ENCODE measurements around the gene NUPR1. TPM values are rescaled to one million over a fixed set of nuclear protein-coding genes. Genes with fewer than 3 reads are reported as not detected.
A peak's percentile ranks its signal among the peaks of the same experiment; 100 is the strongest.

The NUPR1 gene
- total and polyA plus RNA-seq, 2 of the 13 experiments (the other 11 are each of a cell fraction or from before 2014, with no cell fraction given), result 18.0 to 25.6 TPM

DNA sequence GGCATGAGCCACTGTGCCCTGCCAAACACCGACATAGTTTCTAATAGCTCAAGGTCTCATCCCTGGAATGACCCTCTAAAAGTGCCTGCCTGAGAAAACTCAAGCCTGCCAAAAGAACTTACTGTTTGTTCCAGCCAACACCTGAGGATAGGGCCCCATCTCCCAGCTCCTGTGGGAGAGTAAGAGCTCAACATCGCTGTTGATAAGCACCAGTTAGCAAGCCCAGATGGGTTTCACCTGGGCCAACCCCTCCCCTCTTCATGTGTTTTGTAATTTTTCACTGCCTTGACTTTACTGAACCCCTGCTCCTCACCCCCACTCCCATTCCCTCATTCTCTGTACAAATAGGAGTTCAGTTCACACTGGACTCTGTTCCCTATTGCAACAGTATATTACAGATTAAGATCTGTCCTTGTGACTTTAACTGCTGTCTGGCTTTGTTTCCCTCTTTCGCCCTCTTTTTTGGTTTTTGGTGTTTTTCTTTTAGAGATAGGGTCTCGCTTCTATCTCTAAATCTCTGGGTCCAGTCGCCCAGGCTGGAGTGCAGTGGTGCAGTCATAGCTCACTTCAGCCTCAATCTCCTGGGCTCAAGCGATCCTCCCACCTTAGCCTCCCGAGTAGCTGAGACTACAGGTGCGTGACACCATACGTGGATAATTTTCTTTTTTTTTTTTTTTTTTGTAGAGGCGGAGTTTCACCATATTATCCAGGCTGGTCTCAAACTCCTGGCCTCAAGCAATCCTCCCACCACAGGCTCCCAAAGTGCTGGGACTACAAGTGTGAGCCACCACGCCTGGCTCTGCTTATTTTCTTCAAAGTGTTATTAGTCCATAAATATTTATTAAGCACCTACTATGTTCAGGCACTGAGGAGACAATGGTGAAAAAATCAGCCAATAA, 12.3 kb downstream of the NUPR1 start (continued):
- peak; percentile 66; the same call in 1 of the 2 replicates for TF ChIP-seq ZNF142 (CRISPR knock-in tag; IDR thresholded peaks at IDR 0.05)
- no peak for TF ChIP-seq ZNF484 (CRISPR knock-in tag; IDR thresholded peaks at IDR 0.05; ENCODE audit: borderline replicate concordance, low read depth)
- TF ChIP-seq ZNF572 (CRISPR knock-in tag; IDR thresholded peaks at IDR 0.05), result no peak
- no peak for TF ChIP-seq NFE2L2 (IDR thresholded peaks at IDR 0.05; ENCODE audit: low read length)
- TF ChIP-seq HNRNPLL (IDR thresholded peaks at IDR 0.05; ENCODE audit: low read depth, low read length, poor library complexity, severe bottlenecking), result no peak
- TF ChIP-seq, protein P1, sequence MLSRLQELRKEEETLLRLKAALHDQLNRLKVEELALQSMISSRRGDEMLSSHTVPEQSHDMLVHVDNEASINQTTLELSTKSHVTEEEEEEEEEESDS (CRISPR knock-in tag; IDR thresholded peaks at IDR 0.05; ENCODE audit: borderline replicate concordance), result 0 out of 2 replicates have a peak, but pooled peaks have one; percentile 83
- no peak for TF ChIP-seq ZIK1 (CRISPR knock-in tag; IDR thresholded peaks at IDR 0.05; ENCODE audit: borderline replicate concordance, low read depth)
- TF ChIP-seq ZNF354B (CRISPR knock-in tag; IDR thresholded peaks at IDR 0.05), result 0 out of 2 replicates have a peak, but pooled peaks have one; percentile 57
- TF ChIP-seq DZIP1 (CRISPR knock-in tag; IDR thresholded peaks at IDR 0.05), result no peak
- TF ChIP-seq TAF15 (IDR thresholded peaks at IDR 0.05; ENCODE audit: low read depth, low read length, poor library complexity, severe bottlenecking), result no peak
- TF ChIP-seq ZNF713 (CRISPR knock-in tag; IDR thresholded peaks at IDR 0.05), result no peak
- TF ChIP-seq U2AF2 (IDR thresholded peaks at IDR 0.05; ENCODE audit: low read depth, low read length), result no peak
- no peak for TF ChIP-seq TAF1 (CRISPR knock-in tag; IDR thresholded peaks at IDR 0.05)
- TF ChIP-seq, protein P2, sequence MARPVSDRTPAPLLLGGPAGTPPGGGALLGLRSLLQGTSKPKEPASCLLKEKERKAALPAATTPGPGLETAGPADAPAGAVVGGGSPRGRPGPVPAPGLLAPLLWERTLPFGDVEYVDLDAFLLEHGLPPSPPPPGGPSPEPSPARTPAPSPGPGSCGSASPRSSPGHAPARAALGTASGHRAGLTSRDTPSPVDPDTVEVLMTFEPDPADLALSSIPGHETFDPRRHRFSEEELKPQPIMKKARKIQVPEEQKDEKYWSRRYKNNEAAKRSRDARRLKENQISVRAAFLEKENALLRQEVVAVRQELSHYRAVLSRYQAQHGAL (CRISPR knock-in tag; IDR thresholded peaks at IDR 0.05; ENCODE audit: not compliant biosample characterization), result no peak
- no peak for TF ChIP-seq ZNF546 (CRISPR knock-in tag; conservative IDR thresholded peaks at IDR 0.05)
- TF ChIP-seq MLLT10 (CRISPR knock-in tag; IDR thresholded peaks at IDR 0.05), result no peak
- TF ChIP-seq NFKB2 (CRISPR knock-in tag; IDR thresholded peaks at IDR 0.05; ENCODE audit: borderline replicate concordance), result no peak
- TF ChIP-seq KMT2B (CRISPR knock-in tag; IDR thresholded peaks at IDR 0.05), result peak; percentile 56; the same call in 1 of the 2 replicates
- TF ChIP-seq POGZ (CRISPR knock-in tag; IDR thresholded peaks at IDR 0.05), result peak; percentile 87
